ENCODE results near the gene DPP7.

The DPP7 gene

DNA sequence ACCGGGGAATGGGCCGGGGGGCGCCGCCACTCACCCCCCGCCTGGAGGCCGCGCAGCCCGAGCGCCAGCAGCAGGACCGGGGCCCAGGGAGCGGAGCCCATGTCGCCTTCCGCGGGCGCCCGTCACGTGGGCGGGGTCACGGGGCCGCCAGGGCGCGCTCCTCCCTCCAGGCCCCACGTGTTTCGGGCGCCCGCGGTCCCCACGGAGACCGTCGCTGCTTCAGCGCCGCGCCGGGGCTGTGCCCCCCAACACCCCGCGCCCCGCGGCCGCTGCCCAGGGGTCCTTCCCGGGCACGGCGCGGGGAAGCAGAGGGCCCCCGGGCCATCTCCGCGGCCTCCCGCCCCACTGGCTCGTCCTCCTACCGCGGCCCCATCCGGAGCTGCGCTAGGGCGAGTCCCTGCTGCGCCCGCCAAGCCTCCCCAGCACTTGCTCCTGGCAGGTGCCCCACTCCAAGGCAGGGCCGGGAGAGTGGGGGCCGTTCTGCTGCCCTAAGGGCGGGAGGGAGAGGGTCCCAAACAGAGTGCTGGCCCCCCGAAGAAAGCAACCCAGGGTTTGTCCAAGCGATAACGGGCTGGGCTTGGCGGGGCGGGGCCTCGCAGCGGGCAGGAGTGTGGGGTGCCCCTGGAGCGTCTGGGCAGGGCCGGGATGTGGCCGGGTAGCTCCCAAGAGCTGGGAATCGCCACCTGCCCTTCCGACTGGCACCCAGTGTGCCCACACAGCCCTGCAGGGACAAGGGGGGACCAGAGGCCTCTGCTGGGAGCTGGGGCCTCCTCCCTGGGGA, at the start of gene DPP7:
Gene DPP7 (minus strand): TSS at position 121 of the 781 bp plus-strand sequence. CDS start 20 bp downstream, at position 101.
- peak; percentile 68 for DNase-seq

GRCh38 chr9:137163805-137164204, 49.3 kb upstream of the DPP7 start:
- no peak for DNase-seq

GRCh38 chr9:137163365-137163715, 48.8 kb upstream of the DPP7 start:
- DNase-seq, result no peak

GRCh38 chr9:137162505-137163364, 48.2 kb upstream of the DPP7 start:
- DNase-seq, result peak; percentile 54

DNA sequence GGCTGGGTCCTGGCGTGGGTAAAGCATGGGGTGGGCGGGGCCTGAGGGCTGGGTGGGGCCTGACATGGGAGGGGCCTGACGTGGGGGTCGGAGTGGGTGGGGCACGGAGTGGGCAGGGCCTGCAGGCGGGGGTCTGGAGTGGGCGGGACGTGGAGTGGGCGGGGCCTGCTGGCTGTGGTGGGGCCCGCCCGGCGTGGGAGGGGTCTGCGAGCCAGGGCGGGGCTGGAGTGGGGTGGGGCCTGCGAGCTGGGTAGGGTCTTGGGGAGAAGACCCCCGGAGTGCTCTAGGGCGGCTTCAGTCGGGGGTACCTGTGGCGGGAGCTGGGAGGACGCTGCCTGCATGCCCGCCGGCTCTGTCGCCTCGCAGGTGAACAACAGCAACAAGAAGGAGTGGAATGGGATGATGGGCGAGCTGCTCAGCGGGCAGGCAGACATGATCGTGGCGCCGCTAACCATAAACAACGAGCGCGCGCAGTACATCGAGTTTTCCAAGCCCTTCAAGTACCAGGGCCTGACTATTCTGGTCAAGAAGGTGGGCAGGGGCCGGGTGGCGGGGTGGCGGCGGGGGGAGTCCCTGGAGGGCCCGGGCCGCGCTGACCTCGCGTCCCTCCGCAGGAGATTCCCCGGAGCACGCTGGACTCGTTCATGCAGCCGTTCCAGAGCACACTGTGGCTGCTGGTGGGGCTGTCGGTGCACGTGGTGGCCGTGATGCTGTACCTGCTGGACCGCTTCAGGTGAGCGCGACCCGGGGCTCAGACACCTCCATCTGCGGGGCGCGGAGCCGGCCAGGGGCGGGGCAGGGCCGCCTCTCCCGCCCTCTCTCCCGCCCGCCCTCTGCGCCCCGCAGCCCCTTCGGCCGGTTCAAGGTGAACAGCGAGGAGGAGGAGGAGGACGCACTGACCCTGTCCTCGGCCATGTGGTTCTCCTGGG, 47.3 kb upstream of the DPP7 start:
- no peak for DNase-seq

GRCh38 chr9:137160716-137161557, 46.4 kb upstream of the DPP7 start:
- DNase-seq, result no peak

DNA sequence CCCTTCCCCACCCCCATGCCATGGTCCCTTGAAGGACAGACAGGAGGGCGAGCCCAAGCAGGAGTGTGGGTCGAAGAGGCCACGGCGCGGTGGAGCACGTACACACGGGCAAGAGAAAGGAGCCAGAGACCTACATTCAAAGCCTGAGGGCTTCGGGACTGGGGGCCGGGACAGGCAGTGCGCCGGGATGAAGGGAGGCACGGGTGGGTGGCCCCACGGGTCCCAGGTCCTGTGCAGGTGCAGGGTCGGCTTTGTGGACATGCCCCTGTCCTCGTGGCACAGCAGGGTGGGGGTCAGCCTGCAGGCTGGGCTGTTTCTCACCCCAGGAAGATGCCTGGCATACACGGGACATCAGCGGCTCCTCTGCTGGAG, 45.5 kb upstream of the DPP7 start:
- no peak for DNase-seq

GRCh38 chr9:137159105-137160053, 44.8 kb upstream of the DPP7 start:
- DNase-seq, result no peak

DNA sequence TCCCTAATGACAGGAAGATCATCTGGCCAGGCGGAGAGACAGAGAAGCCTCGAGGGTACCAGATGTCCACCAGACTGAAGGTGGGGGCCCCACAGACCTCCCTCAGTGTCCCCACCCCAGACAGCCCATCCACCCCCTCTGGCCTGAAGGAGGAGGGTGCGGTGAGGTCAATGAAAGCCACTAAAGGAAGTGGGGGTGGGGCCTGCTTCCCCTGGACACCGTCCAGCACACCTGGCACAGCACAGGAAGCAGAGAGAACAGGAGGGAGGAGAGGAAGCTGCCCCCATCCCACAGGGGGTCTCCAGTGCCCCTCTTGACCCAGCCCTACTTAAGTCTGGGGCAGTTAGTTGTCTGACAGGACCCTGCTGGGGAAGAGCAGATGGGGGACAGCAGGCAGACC, 44.1 kb upstream of the DPP7 start:
- DNase-seq, result no peak

GRCh38 chr9:137157618-137158415, 43.3 kb upstream of the DPP7 start:
- no peak for DNase-seq

DNA sequence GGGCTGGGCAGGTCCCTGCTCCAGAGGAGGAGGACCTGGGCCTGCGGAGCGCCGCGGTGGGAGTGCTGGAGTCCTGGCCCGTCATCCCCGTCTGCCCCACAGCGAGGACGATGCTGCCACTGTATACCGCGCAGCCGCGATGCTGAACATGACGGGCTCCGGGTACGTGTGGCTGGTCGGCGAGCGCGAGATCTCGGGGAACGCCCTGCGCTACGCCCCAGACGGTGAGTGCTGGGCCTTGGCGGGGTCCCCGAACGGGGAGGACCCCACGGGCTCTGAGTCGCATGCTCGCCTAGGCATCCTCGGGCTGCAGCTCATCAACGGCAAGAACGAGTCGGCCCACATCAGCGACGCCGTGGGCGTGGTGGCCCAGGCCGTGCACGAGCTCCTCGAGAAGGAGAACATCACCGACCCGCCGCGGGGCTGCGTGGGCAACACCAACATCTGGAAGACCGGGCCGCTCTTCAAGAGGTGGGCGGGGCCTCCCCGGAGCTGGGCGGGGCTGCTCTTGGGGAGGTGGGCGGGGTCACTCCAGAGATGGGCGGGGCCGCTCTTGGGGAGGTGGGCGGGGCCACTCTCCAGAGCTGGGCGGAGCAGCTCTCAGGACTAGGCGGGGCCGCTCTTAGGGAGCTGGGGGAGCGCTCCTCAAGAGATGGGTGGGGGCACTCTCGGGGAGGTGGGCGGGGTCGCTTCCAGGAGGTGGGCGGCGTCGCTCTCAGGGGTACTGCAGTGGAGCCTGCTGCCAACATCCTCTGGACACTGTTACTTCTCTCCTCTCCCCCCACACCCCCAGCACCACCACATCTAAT, 42.2 kb upstream of the DPP7 start:
- peak; percentile 52 for DNase-seq

GRCh38 chr9:137152844-137153405, 38.4 kb upstream of the DPP7 start:
- DNase-seq, result no peak

DNA sequence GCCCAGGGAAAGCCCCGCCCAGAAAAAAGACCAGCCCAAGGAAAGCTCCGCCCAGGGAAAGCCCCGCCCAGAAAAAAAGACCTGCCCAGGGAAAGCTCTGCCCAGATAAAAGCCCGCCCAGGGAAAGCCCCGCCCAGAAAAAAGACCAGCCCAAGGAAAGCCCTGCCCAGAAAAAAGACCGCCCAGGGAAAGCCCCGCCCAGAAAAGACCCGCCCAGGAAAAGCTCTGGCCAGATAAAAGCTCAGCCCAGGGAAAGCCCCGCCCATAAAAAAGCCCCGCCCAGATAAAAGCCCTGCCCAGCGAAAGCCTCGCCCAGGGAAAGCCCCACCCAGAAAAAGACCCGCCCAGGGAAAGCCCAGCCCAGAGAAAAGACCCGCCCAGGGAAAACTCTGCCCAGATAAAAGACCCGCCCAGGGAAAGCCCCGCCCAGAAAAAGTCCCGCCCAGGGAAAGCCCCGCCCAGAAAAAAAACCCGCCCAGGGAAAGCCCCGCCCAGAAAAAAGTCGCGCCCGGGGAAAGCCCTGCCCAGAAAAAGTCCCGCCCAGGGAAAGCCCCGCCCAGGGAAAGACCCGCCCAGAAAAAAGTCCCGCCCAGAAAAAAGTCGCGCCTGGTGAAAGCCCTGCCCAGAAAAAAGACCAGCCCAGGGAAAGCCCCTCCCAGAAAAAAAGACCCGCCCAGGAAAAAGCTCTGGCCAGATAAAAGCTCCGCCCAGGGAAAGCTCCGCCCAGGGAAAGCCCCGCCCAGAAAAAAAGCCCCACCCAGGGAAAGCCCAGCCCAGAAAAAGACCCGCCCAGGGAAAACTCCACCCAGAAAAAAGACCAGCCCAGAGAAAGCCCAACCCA, 36.3 kb upstream of the DPP7 start:
- no peak for DNase-seq

DNA sequence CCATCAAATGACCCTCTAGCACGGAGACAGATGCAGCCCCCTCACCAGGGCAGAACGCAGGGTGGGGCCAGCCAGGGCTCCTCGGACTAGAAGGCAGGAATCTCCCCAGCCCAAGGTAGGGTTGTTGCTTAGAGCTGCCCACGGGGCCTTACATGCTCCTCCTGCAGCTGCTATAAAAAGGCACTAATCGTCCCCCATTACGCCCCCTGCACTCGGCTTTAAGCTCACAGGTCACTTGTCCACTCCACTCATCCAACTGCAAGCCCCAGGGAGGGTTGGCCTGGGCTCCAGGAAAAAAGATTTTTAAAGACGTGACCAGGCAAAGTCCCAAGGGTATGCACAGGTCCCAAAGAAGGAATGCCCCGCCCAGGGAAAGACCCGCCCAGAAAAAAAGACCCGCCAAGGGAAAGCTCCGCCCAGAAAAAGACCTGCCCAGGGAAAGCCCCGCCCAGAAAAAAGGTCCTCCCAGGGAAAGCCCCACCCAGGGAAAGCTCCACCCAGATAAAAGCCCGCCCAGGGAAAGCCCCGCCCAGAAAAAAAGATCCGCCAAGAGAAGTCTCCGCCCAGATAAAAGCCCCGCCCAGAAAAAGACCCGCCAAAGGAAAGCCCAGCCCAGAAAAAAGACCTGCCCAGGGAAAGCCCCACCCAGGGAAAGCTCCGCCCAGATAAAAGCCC, 35.5 kb upstream of the DPP7 start:
- no peak for DNase-seq

- DNase-seq, result no peak
These were observed 34.8 kb upstream of the DPP7 start for GRCh38 chr9:137149363-137149762.

DNA sequence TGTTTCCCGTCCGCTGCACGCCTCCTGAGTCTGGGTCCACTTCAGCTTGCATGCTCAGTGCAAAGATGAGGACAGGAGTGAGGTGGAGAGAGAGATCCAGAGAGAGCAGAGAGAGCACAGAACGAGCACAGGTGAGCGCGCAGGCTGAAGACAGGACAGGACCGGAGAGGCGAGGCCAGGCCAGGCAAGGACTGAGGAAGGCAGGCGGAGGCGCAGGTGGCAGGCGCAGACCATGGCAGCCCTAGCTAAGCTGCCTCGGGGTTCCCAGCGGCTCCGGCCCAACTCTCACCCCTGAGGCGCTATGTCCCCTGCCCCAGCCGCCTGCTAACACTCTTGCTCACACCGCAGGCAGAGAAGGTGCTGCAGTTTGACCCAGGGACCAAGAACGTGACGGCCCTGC, 34.1 kb upstream of the DPP7 start:
- no peak for DNase-seq

DNA sequence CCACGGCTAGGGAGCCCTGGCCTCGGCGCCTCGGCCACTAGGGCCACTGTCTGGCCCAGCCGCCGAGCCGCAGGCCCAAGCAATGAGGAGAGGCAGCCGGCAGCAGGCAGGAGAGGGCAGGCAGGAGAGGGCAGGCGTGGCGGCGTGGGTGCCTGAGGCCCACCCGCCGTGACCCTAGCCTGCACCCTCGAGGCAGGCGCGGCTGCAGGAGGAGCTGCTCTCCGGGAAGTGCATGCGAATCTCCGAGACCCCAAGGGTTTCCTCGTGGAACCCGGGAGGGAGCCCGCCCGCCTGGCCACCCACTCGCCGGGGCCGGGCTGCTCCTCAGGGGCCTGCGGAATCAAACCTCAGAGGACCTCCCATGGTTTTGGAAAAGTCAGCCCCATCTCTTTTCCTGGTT, 33.7 kb upstream of the DPP7 start:
- no peak for DNase-seq
